Activated CD4-positive, CD25-positive, alpha-beta regulatory T cell (primary cell): ENCODE measurements around the gene PRDM1.
"Not testable (repeated sequence)": the region's sequence is repeated elsewhere in the genome, so short reads cannot be mapped to it uniquely, and the experiment has no call there.

Experiments
- DNase-seq, 4 experiments: peaks; one replicate each; lab custom pipeline; 2025; lab: John Stamatoyannopoulos, UW

PRDM1 gene

DNA sequence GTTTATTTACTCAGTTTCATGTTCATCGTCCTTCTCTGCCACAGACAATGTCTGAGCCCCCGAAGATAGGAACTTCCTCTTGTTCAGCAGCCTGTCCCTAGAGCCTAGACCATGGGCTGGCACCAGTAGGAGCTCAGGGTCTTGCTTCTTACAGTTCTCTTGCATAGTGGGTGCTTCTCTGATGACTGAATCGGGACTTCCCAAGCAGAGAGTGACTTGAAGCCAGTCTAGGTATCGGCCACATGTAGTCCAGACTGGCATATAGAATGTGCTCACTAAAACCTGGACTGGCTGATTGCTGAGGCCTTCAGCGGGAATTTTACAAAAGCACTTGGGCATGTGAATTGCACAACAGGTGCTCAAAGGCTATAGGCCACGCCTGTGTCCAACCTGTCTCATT is 52.0 kb downstream of the PRDM1 start:
- DNase-seq: no peak

DNA sequence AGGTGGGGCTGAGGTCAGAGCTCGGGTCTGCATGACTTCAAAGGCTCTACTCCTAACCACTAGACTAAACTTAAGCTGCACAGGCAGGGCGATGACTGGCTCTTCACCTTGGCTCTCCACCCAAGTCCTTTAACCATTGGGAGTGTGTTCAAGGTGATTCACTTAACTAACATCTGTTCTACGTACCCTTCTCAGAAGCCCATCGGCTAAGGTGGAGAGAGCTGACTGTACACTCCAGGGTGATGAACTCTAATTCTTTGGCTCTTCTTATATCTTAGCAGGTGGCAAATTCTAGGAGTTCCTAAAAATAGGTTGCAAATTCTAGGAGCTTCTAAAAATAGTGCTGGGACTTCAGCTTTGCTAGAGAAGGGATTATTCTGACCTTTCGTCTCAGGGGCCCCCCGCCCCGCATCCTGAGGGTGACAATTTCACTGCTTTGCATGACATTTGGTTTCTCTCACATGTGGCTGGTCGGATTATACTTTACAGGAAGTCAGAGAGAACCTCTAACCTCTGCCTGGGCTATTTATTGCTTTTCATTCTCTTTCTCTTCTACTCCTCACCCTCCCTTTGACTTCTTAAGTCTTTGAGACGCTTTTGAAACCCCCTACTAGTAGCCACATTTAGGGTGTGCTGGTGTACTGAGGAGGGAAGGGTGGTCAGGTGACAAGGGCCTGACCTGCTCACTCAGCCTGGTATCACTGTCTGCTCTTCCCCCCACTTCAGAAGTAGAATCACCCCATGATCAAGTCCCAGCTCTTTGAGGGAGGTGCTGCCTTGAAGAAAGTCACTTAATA is 55.5 kb downstream of the PRDM1 start:
- DNase-seq: peak in 2 of 4 experiments; percentile 32 to 67

GRCh38 chr6:106142876-106143431 is 56.8 kb downstream of the PRDM1 start:
- no peak for DNase-seq

- DNase-seq: no peak
Measured at GRCh38 chr6:106143665-106144064, 57.5 kb downstream of the PRDM1 start.

DNA sequence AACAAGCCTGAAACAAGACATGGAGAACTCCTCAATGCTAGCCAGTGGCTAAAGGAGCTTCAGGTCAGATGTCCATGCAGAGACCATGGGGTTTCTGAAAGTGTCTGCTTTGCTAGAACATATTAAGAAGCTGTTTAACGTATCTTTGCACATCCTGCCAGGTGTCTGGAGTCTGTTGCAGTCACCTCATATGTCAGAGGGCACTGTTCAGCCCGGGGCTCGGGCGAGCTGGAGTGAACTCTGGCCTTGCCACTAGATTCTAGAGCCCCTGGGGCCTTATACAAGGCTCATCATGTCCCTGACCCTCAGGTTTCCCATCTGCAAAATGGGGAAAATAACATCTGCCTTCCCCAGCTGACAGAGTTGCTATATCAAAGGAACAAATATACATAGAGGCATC is 59.0 kb downstream of the PRDM1 start:
- no peak for DNase-seq

DNA sequence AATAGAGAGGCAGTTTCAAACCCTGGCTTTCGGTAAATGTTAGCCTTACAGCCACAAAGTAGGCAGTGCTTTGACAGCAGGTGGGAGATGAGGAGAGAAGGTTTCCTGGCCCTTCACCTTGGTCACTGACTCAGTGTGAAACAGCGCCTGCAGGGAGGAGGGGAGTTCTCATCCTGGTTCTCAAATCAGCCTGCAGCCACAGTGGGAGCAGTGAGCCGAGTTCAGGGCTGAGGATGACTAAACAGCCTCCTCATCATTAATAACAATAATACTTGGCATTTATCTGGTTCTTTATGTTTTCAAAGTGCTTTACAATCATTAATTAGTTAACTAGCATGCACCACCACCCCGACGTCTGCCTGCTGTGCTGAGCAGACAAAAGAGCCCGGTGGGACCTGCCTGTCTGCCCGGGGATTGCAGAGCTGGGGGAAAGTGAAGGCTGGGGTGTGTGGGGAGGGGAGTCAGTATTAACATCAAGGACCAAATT is 59.6 kb downstream of the PRDM1 start:
- no peak for DNase-seq

GRCh38 chr6:106146852-106147351 is 60.8 kb downstream of the PRDM1 start:
- no peak for DNase-seq

DNA sequence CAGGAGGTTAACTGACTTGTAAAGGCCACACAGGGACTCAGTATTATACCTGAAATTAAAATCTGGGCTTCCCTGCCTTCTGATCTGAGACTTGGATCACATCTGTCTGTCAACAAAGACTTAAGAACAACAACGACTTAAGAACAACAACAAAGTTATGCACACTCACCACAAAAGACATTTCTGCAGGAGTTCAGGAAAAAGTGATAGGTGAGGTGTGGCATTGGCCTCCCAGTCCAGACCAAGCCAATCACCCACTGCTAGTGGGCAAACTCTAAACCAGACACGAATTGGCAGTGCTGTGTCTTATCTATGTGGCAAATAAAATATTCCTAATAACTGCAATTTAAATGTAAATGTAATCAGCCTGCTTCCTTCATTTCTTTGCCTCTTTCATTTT is 61.3 kb downstream of the PRDM1 start:
- DNase-seq: no peak

DNA sequence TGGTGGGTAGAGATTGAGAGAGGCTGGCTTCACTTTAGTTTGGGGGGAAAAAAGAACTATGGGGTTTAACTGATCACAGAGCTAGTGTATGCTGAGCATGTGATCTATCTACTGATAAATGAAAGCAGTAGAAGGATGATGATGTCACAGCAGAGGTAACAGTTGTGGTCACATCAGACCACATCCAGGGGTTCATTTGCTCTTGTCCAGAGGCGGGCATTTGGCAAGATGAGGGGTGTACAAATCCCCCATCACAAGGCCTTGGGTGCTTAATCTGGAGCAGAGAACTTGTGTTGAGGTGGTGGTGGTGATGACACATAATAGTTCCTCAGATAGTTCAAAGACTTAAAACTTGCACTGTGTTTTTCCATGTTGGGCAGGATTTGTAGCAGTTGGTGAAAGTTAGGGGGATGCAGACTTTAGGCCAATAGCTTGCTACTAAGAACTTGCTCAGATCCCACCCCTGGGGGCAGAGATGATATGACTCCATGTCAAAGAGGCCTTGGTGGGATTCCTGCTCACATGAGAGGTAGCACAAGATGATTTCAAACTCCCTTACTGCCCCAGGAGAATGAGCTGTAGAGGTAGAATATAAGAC is 63.4 kb downstream of the PRDM1 start:
- no peak for DNase-seq

GRCh38 chr6:106152476-106152875 is 66.3 kb downstream of the PRDM1 start:
- not testable (repeated sequence) for DNase-seq

- no peak for DNase-seq
Measured at GRCh38 chr6:106152952-106153351, 66.8 kb downstream of the PRDM1 start.

DNA sequence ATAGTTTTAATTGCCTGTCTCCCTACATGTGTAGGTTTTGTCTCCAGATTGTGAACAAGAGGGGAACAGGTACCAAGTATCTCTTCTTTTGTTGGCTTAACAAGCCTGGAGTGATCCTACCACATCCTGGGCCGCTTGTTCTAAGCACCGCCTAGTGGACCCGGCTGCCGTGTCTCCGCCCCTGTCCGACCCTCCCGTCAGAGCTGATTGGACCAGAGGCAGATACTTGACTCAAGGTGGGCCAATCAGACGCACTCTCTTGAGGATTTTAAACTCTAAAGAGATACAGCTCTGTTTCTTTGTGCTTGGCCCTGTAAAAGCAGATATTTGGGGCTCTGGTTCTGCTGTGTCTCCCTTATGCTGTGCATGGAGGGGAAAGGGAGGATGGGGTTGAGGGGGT is 68.2 kb downstream of the PRDM1 start:
- no peak for DNase-seq

GRCh38 chr6:106155219-106155830 is 69.2 kb downstream of the PRDM1 start:
- DNase-seq: no peak

DNA sequence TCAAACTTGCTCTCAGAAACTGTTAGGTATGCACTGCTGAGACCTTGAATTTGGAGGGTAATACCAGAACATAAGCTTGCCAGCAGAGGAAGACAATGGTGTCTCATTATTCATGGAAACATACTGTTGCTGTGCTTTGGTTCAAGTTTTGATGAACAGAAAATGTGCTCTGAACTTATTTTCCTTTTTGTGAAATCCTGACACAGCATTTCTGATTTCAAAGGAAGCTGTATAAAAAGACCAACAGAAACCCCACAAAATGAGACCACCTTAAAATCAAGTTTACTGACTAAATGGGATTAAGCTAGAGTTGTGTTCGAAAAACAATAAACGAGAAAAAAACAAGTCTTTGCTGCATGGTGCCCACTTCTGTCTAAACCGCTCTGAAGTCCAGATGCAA is 70.3 kb downstream of the PRDM1 start:
- DNase-seq: no peak

- no peak for DNase-seq
Measured at GRCh38 chr6:106156863-106157262, 70.7 kb downstream of the PRDM1 start.

DNA sequence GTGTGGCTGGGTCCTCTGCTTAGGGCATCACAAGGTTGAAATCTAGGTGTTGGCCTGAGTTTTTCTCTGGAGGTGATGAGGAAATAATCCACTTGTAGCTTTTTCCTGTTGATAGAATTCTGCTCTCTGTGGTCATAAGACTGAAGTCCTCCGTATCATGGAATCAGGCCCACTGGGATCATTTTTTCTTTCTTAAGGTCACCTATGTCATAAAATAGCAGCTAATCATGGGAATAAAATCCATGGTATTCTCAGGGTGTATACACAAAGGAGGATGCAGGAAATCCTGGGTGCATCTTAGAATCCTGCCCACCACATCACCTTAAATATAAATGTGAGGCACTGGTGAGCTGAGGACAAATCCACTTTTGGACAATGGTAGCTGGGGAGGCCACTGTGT is 72.7 kb downstream of the PRDM1 start:
- DNase-seq: no peak
